ENCODE results near the gene ARPC3.
"Not testable (repeated sequence)": the region's sequence is repeated elsewhere in the genome, so short reads cannot be mapped to it uniquely, and the experiment has no call there.

ARPC3 gene

DNA sequence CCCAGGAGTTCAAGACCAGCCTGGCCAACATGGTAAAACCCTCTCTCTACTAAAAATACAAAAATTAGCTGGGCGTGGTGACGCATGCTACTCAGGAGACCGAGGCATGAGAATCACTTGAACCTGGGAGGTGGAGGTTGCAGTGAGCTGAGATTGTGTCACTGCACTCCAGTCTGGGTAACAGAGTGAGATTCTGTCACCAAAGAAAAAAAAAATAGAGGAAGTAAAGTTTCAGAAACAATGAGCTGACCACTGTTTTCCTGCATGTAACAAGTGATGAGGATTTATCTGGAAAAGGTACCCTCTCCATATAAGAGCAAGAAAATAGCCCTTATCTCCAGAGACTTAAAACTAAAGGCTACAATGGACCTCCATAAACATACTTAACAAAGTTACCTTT, 33.0 kb downstream of the ARPC3 start:
- DNase-seq (ENCODE audit: low read depth), result not testable (repeated sequence)

DNA sequence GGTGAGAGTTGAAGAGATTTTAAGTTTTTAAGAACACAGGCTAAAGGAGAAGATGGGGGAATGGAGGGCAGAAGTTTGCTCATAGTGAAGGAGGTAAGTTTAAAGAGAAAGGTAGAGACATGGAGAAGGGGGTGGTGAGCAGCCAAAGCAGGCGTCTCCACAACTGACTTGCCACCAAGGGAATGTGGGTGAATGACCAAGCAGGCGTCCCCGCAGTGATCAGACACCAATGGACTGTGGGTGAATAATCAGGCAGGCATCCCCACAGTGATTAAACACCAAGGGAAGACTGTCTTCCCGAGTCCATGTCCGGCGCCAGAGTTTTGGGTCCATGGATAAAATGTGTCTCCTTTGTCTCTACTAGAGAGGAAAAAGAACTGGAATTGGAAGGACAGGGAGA, 40.1 kb downstream of the ARPC3 start:
- not testable (repeated sequence) for DNase-seq (ENCODE audit: low read depth)

DNA sequence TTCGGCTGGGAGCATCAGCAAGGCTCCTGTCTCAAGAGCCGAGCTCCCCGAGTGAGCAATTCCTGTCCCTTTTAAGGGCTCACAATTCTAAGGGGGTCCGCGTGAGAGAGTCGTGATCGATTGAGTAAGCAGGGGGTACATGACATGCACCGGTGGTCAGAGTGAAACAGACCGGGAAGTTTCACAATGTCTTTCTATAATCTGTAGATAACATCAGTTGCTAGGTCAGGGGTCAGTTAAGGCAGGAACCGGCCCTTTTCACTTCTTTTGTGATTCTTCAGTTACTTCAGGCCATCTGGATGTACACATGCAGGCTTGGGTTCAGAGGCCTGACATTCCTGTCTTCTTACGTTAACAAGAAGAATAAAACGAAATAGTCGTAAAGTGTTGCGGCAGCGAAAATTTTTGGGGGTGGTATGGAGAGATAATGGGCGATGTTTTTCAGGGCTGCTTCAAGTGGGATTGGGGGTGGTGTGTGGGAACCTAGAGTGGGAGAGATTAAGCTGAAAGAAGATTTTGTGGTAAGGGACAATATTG, 44.9 kb downstream of the ARPC3 start:
- DNase-seq (ENCODE audit: low read depth), result not testable (repeated sequence)

DNA sequence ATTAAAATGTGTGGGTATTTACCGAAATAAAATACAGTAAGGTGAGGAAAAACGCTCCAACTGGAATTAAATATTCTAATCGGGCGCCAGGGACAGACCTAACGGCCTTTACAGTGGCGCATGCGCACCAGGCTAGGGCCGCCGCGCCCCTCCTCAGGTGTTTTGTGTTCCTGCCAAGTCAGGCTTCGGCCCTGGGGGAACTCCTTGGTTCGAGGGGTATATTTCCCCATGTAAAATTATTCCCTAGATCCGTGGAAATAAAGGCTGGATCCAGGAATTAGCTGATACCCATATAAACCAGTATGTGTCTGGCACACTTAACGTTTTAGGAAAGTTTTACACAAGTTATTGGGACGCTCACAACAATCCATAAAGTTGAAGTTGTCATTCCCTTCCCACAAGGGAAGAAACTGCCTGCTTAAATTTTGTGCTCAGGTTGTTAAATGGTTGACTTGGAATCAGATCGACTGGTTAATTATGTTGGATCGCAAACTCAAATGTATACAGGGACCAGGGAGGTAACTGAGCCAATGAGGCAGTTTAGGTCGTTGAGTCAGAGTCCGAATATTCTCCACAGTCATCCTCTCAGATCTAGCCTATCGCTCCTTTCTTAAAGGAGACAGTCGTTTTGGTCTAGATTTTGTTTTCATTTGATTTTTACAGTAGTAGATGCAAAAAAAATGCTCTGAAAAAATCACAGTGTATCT, 46.0 kb downstream of the ARPC3 start:
- DNase-seq (ENCODE audit: low read depth), result peak; percentile 36

DNA sequence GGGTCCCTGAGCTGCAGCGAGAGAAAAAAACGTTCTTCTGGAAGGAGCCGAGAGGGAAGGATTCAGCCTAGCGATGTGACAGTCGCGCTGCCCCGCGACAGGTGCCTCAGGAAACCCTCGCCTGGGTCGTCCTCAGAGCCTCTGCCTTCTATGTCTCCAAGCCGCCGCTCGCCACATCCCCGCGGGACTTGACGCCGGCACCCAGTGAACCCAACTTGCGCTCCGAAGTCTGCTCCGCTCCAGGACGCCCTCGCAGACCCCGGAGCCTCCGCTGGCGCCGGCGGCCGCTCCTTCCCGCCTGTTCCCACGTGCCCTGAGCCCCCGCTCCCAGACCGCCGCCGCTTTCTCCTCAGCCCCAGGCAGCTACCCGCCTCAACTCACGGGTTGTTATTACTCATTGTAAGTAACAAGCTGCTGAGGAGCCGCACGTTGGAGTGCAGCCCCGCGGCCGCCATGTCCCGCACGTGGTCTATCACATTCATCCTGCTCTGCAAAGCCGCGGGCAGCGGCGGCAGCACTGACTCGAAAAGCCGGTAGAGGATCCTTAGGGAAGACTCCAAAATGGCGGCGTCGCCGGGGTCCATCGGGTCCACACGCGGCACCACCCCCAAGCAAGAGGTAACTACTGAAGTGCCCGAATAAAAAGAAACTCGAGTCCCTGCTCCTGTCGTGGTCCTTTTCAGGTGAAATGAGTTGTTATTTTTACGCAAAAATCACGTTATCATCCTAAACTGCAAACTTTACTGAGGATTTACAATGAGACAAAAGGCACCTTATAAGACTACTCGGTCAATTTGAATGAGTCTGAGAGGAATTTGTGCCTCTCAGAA, 46.8 kb downstream of the ARPC3 start, which contains the start of gene ANAPC7:
ANAPC7 (minus strand) TSS at position 563 of the 830 bp plus-strand sequence; CDS start at position 482, 81 bp downstream.
- DNase-seq (ENCODE audit: low read depth), result peak; percentile 86

Data from amniotic epithelial cell (primary cell).